ENCODE results near the gene CNTFR.
"Not testable (repeated sequence)": the region's sequence is repeated elsewhere in the genome, so short reads cannot be mapped to it uniquely, and the experiment has no call there.

The CNTFR gene

DNA sequence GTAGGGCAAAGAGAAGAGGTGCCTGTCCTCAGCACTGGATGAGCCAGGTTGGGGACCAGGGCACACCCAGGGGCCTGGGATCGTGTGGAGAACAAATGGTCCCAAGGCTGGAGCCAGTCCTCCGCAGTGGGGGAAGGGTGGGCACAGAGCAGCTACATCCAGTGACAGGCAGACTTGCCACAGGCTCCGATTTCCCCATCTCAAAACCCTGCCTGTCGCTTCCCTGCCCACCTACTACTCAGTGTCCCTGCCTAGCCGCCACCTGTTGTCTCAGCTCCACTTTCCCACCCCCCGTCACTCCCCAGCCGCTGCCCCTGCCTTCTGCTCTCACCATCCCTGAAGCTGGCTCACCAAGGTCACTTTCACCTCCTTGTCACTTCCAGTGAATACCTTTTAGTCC, 52.8 kb downstream of the CNTFR start:
- no peak for DNase-seq (ENCODE audit: extremely low read depth in 1 of 2, low read depth in 1 of 2)

DNA sequence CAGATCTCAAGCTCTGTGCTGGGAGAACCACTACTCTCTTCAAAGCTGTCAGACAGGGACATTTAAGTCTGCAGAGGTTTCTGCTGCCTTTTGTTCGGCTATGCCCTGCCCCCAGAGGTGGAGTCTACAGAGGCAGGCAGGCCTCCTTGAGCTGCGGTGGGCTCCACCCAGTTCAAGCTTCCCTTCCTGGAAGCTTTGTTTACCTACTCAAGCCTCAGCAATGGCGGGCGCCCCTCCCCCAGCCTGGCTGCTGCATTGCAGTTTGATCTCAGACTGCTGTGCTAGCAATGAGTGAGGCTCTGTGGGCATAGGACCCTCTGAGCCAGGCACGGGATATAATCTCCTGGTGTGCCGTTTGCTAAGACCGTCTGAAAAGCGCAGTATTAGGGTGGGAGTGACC, 57.5 kb downstream of the CNTFR start:
- not testable (repeated sequence) for DNase-seq (ENCODE audit: extremely low read depth in 1 of 2, low read depth in 1 of 2)

DNA sequence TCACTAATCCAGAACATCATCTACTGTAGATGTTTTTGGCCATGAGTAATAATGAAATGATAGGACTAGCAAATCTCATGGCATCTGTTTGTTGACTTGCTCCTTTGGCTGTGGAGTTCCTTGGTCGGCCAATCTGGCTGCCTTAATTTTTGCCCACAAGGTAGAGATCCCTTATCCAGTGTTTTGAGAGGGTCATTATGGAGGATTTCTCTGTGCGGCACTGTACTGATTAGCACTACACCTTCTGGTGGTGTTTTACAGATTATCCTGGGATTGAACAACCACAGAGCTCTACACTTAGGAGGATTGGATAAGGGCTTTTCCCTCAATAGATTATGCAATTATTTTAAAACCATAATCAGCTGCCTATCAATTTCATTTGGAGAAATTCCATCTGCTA, 63.5 kb downstream of the CNTFR start:
- no peak for DNase-seq (ENCODE audit: extremely low read depth in 1 of 2, low read depth in 1 of 2)

GRCh38 chr9:34524349-34524748, 65.2 kb downstream of the CNTFR start:
- DNase-seq (ENCODE audit: extremely low read depth in 1 of 2, low read depth in 1 of 2), result no peak

DNA sequence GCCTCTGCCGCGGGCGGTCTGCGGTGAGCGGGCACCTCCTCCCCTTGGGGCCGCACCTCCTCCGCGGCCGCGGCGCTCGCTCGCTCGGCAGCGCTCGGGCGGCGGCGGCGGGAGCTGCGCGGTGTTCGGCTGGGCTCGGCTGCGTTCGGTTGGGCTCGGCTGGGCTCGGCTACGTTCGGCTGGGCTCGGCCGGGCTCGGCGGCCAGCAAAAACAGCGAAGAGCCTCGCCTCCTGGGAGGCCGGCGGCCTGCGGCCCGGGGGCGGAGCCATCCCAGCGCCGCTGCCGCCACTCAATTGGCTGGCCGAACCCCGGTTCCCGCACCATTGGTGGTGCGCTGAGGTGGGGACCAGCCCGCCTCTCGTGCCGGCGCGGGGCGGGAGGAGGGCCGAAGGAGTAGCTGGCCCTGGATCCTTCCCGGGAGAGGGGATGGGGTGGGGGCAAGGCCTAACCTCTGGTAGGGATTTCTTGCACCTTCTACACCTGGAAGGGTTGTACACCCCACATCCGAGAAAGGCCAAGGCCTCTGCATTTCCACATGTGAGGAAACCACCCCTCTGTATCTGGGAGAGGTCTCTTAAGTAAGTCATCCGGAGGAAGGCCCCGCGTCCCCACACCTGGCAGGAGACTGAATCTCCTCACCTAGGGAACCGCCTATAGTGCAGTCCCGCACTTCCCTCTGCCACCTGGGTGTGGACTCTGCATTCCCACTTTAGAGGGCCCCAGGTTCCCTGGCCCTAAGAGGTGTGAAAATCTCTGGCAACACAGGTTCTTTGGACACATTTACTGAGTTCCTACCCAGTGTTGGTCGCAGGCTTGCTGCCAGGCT, 66.3 kb downstream of the CNTFR start, which contains the start of gene ENHO:
Gene ENHO (minus strand): TSS at position 20 of the 827 bp plus-strand sequence. CDS start 1,295 bp downstream, outside the sequence.
- peak; percentile 51 to 84 for DNase-seq (ENCODE audit: extremely low read depth in 1 of 2, low read depth in 1 of 2)

DNA sequence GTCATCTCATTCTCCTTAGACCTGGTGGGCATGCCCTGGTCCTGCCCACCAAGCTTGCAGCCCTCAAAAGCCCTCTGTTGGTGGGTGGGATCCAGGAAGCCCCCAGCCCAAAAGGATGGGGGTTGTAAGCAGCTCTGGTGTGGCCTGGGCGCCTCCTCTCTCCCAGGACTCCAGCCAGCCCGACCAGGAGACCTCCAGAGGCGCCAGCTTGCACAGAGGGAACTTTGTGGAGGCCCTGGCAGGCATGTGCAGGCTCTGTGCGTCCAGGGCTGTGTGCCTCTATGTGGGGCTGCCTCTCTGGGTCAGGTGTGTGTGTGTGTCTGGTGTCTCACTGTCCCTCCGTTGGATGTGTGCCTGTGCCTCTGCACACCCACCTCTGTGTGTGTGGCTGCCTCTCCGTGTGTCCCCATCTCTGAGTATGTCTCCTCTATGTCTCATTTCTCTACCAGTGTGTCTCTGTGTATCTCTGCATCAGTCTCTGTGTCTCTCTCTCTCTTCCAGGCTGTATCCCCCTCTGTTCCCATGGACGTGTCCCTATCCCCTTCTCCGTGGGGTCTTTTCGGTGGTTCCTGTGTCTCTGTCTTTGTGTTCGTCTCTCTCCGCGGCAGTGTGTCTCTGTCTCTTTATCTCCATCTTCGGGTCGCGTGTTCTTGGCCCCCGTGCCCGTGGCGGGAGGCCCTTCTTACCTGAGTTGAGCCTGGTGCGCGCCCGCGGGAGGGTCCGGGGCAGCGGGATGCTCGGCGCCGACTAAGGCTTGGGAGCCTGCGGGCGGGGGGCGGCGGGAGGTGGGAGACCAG, 67.2 kb downstream of the CNTFR start:
- DNase-seq (ENCODE audit: extremely low read depth in 1 of 2, low read depth in 1 of 2), result no peak

GRCh38 chr9:34521406-34522045, 68.0 kb downstream of the CNTFR start:
- DNase-seq (ENCODE audit: extremely low read depth in 1 of 2, low read depth in 1 of 2), result no peak

DNA sequence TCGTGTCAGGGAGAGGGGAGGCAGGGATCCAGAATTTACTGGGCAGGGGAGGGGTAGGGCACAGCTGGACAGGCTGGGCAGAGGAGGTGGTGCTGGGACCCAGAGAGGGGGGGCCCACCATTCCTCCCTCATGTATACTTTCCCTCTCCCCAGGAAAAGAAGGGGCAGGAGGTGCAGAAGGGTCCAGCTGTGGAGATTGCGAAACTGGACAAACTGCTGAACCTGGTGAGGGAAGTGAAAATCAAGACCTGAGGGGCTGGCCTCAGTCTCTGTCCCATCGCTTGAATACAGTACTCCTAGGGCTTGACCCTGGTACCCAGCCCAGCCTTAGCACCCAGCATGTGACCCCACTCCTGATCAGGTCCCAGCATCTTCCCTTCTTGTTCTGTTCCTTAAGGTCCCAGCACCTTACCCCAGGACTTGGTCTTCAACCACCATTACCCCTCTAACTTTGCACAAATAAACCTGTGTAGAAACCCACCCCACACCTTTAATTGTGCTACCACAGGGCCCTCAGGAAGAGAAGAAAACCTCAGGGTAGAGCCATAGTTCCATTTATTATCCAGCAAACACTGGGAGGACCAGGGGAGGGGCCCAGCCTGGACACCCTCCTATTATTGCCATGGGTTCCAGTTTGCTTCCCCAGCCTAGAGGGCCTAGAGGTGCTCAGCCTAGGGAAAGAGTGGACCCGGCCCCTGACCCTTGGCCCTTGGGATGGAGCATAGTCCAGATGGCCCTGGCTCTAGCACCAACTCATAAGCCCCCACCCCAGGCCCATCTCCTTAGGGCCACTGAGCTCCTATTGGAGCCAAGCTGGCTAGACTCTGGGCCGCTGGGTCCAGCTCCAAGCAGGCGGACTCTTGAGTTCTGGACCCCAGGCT, 68.8 kb downstream of the CNTFR start:
- DNase-seq (ENCODE audit: extremely low read depth in 1 of 2, low read depth in 1 of 2), result no peak

DNA sequence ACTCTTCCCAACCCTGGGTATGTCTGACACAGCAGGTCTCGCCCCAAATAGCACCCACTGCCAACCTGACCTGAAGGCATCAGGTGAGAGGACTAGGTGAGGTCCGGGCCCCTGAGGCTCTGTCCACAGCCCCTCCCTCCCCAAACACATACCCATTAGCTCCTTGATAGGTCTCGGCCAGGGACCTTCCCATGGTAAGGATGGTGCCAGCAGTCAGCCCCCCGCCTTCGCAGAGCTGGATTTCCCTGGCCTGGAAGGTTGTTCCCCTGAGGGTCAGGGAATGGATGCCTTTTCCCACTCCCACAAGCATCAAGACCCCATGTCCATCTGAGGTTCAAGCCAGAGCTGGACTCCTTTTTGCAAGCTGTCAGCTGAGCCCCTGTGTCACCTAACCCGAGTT, 69.4 kb downstream of the CNTFR start:
- DNase-seq (ENCODE audit: extremely low read depth in 1 of 2, low read depth in 1 of 2), result no peak

DNA sequence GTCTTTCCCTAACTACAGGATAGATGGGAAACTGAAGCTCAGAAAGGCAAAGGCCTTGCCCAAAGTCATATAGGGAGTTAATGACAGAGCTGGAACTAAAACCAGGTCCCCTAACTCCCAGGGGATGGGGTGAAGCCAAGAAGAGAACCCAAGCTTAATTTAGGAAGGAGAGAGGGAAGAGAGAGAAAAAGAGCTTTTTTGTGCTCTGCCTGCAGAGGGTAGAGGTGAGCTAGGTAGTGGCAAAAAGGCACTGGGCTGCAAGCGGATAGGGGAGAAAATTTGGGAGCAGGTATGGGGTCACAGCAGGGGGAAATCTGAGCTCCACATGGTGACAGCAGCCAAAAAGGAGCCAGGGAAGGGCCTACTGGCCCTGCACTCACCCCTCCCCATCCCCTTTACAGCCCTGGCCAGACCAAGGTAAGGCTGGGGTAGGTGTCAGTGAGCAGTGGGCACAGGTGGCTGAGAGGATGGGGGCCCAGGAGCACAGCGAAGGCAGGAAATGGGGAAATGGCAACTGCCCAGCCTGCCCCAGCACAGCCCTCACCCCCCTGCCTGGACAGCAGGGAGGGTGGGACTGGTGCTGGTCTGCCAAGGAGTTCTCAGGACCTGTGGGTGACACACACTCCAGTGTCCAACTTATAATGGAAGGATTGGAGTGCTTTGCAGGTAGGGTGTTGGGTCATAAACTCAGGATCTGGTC, 70.1 kb downstream of the CNTFR start:
- DNase-seq (ENCODE audit: extremely low read depth in 1 of 2, low read depth in 1 of 2), result no peak

GRCh38 chr9:34518896-34519295, 70.6 kb downstream of the CNTFR start:
- no peak for DNase-seq (ENCODE audit: extremely low read depth in 1 of 2, low read depth in 1 of 2)

DNA sequence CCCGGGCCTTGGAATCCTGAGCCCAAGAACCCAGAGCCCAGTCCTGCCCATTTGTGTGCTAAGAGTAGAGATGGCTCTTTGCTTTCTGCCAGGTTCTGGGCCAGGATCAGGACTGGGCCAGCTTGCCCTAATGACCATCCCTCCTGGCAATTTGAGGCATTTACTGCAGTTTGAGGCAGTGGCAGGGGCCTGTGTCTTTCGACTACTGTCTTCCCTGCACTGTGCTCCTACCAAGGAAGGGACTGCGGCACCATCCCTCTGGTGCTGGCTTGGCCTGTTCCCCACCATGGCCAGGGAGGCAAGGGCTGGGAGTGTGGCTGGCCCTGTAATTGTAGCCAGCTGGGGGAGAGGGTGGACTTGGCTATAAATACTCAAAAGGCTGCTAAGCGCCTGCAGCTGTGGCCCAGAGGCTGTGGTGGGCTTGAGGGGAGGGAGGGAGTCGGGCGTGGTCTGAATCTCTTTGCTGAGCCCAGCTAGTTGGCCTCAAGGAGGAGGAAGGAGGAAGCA, 71.4 kb downstream of the CNTFR start:
- no peak for DNase-seq (ENCODE audit: extremely low read depth in 1 of 2, low read depth in 1 of 2)

- DNase-seq (ENCODE audit: extremely low read depth in 1 of 2, low read depth in 1 of 2), result no peak
Observed at GRCh38 chr9:34517185-34517584, 72.3 kb downstream of the CNTFR start.

- DNase-seq (ENCODE audit: extremely low read depth in 1 of 2, low read depth in 1 of 2), result no peak
Observed at GRCh38 chr9:34515959-34516358, 73.6 kb downstream of the CNTFR start.

- no peak for DNase-seq (ENCODE audit: extremely low read depth in 1 of 2, low read depth in 1 of 2)
Observed at GRCh38 chr9:34514816-34515215, 74.7 kb downstream of the CNTFR start.

DNA sequence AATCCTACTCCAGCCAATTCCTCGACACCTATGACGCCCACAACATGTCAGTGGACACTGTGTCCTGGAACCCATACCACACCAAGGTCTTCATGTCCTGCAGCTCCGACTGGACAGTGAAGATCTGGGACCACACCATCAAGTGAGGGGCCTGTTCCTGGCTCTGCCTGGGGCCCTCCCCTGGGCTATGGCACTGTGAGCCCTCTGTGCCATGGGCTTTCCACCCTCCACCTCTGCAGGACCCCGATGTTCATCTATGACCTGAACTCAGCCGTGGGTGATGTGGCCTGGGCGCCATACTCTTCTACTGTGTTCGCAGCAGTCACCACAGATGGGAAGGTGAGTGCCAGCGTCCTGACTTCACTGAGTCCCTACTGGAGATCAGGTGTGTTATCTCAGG, 75.1 kb downstream of the CNTFR start:
- DNase-seq (ENCODE audit: extremely low read depth in 1 of 2, low read depth in 1 of 2), result no peak

DNA sequence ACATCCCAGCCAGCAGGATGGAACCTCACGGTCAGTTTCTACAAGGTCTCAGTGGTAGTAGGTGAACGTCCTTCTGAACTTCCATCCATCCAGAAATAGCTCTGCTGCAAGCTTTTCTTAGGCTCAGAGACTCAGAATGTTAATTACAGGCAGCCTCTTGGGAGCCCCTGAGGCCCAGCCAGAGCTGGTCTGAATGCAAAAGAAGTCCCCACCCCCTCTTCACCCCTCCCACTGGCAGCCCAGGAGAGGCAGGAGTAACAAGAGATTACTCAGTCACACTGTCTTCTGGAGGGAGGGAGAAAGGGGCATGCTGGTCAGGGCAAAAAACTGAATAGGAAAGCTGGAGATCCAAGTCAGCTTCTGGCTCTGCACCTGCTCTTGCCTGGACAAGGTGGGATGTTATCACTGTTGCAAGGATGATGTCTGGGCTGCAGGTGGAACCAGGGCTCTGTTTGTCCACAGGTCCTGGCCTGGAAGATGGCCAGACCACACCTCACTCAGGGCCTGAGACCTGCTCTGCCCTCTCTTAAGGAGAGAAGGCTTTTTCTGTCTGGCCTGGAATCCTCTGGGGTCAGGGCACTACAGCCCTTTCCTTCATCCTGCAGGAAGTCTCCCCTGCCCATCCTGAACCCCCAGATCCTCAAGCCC, 75.8 kb downstream of the CNTFR start:
- DNase-seq (ENCODE audit: extremely low read depth in 1 of 2, low read depth in 1 of 2), result no peak

DNA sequence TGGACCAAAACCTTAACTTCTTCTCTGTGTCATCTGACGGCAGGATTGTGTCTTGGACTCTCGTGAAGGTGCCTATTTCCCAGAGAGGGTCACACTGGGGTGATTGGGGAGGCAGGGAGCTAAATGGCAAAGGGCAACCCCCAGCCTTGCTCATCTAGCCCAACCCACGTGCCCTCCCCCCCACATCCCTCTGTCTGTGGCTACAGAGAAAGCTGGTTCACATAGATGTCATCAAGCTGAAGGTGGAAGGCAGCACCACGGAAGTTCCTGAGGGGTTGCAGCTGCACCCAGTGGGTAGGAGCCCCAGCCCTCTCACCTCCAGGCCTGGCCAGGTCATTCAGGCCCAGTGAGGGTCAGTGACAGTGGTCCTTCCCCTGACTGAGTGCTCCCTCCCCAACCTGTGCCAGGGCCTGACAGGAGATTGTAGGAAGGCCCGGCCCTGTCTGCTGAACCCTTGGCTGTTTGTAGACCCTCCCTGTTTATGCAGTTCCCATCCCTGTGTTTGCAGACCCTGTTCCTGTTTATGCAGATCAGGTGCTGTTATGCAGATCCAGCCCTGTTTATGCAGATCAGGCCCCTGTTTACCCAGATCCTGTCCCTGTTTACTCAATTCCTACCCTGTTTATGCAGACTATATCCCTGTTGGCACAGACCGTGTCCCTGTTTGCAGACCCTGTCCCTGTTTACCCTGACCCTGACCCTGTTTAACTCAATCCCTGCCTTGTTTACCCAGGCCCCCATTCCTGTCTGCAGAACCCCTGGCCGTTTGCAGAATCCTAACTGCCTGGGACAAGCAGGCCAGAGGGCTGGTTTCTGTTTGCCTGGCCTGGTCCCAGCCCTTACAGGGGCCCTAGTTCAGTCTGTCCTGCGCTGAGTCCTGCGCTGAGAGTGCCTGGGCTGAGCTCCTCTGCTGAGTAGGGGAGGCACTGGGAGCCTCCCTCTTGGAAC, 77.1 kb downstream of the CNTFR start:
- no peak for DNase-seq (ENCODE audit: extremely low read depth in 1 of 2, low read depth in 1 of 2)

Measured in activated CD8-positive, alpha-beta memory T cell treated with anti-CD3 and anti-CD28 coated beads for 1 hour (primary cell).